ENCODE data around the gene TNFRSF6B. TPM values are rescaled to one million over a fixed set of nuclear protein-coding genes. Genes with fewer than 3 reads are reported as not detected.
"Not testable (repeated sequence)": the region's sequence is repeated elsewhere in the genome, so short reads cannot be mapped to it uniquely, and the experiment has no call there.

The TNFRSF6B gene
- polyA plus RNA-seq, 10 donors, result 0.22 to 3.0 (median 0.87) TPM

DNA sequence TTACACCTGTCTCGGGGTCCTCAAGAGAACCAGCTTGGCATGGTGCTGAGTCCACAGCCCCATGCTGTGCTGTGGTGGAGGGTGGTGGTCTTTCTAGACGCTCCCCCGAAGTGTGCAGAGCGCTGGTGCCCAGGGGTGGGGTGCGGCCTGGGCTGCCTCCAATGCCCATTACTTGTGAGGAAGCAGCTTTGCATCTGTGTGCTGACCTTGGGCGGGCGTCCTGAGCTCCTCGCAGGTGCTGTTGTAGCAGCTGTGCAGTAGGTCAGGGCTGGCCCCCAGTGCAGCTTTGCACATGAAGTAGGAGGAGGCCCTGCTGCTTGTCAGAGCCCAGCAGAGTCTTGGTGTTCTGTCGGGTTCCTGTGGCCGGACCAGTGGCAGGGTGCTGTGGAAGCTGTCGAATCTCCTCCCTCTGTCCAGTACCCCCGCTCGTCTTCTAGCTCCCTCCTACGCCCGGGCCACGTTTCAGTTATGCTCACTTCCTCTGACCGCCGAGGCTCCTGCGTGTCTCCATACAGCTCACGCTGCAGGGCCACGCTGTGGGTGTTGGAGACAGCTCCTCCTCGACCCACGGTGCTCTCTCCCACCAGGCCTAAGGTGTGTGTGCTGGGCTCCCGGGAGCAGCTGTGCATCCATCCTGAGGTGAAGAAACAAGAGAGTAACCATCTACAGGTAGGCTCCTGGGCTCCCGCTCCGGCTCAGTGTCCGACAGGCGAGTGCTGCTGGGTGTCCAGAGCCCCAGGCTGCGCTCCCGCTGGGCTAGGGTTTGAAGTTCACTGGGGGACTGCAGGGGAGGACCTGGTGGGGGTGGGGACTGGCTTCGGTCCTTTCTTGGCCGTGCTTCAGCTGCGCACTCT lies 34.3 kb upstream of the TNFRSF6B start:
- DNase-seq, result no peak

GRCh38 chr20:63662813-63663189 lies 33.7 kb upstream of the TNFRSF6B start:
- no peak for DNase-seq

DNA sequence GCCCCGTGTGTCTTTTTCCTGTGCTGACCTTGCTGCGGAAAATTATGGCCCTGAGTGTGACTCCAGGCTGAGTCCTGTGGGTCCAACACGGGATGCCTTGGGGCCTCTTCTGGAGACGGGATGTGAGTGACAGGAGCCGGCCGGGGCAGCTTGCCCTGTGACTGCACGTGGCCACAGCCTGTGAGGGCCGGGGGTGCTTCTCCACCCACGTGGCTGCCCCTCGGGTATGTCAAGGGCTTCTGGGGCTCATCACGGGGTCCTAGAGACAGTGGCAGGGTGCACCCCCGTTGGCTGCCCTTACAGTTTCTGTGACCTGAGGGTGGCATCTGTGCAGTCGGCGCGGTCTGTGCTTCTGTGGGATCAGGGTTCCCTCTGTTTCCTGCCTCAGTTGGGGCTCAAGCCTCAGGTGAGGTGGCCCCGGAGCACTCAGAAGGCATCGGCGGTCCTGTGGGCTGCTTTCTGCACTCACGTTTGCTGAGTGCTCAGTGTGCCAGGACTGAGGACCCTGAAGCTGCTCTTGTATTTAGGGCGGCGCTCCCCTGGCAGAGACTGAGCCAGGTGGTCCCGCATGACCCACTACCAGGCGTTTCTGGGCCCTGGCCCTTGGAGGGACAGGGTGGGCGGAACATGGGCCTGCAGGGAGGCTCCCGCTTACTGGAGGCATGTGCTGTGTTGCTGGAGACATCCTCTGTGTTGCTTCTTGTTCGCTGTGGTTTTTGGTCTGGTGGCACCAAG lies 33.0 kb upstream of the TNFRSF6B start:
- DNase-seq, result no peak

DNA sequence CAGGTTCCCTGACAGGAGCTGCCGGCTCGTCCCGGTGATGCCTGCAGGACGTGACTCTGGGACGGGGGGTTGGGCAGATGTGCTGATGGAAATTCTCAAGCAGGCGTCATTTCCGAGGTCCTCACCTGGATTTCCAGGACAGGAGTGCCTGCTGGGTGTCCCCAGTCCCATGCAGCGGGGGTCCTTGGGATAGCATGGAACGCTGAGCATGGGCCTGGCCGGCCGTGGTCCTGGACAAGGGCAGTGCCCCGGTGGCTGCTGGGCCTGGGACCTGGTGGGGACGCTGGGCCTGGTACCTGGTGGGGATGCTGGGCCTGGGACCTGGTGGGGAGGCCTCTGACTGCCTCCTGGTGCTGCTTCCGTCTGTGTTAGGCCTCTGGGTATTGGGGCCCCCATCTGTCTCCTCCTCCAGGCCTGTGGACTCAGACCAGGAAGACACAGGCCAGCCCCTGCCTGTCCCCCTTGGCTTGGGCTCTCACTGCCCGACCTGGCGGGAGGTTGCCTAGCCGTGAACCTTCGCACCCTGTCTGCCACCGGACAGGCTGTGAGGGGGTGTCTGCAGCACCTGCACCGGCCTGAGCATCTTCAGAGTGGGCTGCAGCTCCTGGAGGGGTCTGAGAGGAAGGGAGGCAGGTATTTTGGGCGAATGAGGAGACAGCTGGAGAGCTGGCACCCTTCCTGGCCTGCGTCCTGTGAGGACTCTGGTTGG lies 32.2 kb upstream of the TNFRSF6B start:
- DNase-seq, result no peak

- no peak for DNase-seq
These were observed 31.4 kb upstream of the TNFRSF6B start for GRCh38 chr20:63664861-63665594.

DNA sequence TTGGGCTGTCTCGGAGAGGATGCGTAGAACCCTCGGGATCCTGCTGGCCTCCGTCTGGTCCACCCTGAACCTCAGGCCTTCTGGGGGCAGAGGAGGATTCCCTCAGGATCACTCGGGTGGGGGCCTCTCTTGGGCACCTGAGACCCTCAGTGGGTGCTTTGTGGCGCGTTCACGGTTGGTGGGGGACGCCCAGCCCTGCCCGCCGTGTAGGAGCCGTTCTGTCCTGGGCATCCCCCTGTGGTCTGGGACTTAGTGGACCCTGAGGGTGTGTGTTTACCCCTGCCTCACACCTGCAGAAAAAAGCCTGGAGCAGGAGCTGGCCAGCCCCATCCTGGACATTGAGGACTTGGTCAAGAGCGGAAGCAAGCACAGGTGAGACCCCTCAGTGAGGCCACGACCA lies 30.7 kb upstream of the TNFRSF6B start:
- no peak for DNase-seq

DNA sequence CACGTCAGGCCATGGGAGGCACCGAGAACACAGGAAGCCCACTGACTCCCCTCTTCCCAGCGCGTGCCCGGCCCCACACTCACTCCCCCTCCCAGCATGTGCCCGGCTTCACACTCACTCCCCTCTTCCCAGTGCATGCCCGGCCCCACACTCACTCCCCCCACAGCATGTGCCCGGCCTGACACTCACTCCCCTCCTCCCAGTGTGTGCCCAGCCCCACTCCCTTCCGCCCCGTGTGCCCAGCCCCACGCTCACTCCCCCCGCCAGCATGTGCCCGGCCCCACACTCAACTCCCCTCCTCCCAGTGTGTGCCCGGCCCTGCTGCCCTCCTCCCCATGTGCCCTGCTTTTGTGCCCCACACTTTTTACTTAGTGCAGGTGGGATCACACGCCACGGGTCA lies 28.6 kb upstream of the TNFRSF6B start:
- DNase-seq, result no peak

- DNase-seq, result no peak
These were observed 28.1 kb upstream of the TNFRSF6B start for GRCh38 chr20:63668351-63668750.

DNA sequence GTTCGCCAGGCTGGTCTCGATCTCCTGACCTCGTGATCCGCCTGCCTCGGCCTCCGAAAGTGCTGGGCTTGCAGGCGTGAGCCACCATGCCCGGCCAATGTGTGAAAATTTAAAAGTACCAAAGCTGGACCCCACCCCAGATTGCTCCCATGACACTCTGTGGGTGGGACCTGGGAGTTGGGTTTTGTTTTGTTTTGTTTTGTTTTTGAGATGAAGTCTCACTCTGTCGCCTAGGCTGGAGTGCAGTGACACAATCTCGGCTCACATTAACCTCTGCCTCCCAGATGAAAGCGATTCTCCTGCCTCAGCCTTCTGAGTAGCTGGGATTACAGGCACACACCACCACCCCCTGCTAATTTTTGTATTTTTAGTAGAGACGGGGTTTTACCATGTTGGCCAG lies 24.8 kb upstream of the TNFRSF6B start:
- not testable (repeated sequence) for DNase-seq

DNA sequence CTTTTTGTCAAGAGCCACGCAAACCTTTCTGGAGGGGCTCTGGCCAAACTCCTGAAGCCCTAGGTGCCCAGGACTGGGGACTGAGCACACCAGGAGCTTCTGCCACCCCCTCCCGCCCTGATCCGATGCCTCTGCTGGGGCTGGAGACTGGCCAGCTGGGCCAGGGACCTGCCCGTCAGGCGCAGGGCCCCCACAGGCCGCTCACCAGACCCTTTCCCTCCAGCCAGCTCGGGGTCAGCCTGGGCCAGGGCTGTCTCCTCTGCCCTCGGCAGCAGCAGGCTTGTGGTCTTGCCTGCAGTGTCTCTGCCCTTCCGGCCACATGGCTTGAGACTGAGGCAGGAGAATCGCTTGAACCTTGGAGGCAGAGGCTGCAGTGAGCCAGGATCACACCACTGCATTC lies 23.8 kb upstream of the TNFRSF6B start:
- no peak for DNase-seq

DNA sequence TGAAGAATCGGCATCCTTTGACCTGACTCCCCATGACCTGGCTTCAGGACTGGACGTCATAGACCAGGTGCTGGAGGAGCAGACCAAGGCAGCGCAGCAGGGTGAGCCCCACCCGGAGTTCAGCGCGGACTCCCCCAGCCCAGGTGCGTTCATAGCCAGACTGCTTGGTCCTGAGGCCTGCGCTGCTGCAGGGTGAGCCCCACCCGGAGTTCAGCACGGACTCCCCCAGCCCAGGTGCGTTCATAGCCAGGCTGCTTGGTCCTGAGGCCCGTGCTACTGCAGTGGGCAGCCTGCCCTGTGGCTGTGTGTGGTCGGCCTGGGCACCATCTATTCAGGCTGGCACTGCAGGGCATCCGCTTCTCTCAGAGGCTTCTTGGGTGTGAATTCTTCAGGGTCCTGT lies 22.5 kb upstream of the TNFRSF6B start:
- DNase-seq, result no peak

- DNase-seq, result no peak
These were observed 20.6 kb upstream of the TNFRSF6B start for GRCh38 chr20:63675681-63676368.

- DNase-seq, result no peak
These were observed 18.4 kb upstream of the TNFRSF6B start for GRCh38 chr20:63678071-63678470.

GRCh38 chr20:63678667-63679465 lies 17.6 kb upstream of the TNFRSF6B start:
- no peak for DNase-seq

GRCh38 chr20:63679799-63680305 lies 16.6 kb upstream of the TNFRSF6B start:
- no peak for DNase-seq

DNA sequence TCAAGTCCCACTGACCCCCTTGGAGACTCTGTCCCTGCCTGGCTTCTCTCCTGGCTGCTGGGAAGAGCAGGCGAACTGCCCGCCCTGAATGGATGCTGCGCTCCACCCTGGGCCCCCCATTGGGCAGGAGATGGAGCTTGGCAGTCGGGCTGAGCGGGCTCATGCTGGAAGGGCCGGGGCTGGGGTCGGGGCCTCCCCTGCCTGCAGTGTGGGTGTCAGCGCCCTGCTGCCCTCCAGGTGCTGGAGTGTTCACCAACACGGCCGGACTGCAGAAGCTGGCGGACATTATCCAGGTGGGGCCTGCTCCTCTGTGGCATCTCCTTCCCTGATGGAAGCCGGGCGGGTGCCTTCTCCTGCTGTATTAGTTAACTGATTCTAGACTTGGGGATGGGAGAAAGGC lies 16.0 kb upstream of the TNFRSF6B start:
- no peak for DNase-seq

DNA sequence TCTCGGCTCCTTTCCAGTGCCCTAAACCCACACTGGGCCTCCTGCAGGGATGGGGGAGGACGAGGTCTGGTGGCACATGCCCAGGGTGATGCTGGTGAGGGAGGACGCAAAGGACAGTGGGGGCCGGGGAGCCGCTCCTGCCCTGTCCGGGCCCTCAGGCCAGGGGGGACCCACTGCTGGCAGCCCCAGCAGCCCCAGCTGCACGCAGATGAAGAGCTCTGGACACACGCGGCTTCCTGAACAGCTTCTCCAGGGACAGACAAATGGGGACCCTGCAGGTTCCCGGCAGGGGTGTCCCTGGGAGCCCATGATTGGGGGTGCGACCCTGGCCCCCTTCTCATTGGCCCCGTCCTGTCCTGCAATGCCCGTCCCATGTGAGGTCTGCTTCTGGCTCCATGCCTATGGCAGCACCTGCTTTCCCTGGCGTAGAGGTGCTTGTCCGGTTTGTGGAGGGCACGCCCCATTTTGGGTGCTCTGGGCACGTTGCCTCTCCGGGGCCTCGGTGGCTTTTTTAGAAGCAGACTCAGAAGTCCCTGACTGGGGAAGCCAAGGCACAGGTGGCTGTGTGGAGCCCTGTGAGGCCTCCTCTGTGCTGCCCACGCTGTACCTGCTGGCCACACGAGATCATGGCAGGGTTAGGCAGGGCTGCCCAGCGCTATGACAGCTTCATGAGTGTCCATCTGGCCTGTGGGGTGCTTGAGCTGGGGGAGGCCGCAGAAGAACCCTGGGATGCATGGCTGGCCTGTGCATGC lies 15.4 kb upstream of the TNFRSF6B start:
- DNase-seq, result no peak

DNA sequence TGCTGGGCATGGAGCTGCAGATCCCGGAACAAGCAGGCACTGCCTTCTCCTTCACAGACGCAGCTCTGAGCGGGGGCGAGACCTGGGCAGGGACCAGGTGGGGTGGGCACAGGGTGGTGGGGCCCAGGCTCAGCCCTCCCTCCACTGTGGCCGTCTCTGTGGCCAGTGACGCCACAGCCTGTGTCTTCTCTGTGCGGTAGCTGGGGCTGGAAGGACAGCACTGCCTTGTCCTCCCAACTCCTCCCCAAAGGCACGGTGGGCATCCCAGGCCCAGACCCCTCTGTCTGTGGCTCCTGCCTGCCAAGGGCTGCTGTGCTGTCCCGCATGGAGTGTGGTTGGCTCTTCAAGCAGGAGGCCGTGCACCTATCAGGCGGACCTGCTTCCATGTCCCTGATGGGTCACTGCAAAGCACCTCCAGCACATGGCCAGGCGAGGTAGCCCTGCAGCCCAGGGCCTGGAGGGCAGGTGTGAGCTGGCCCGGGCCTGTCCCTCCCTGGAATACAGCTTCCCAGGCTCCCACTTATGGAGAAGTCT lies 14.8 kb upstream of the TNFRSF6B start:
- DNase-seq, result no peak
